HG02678 (cell line): Measurements from ENCODE around the gene ERO1A.

Source experiments
- ATAC-seq: cut with Tn5 transposase; IDR thresholded peaks from one replicate; pipeline ENCODE4 v1.9.1; 2021; ENCODE audit warnings: mild to moderate bottlenecking, moderate library complexity; ENCODE audit not compliant: unreplicated experiment

ERO1A gene

GRCh38 chr14:52609445-52610044 lies 85.8 kb downstream of the ERO1A start:
- no peak for ATAC-seq

- ATAC-seq = no peak
Measured at GRCh38 chr14:52607061-52607460, 88.3 kb downstream of the ERO1A start.

GRCh38 chr14:52602131-52602530 lies 93.2 kb downstream of the ERO1A start:
- no peak for ATAC-seq

GRCh38 chr14:52599974-52600373 lies 95.4 kb downstream of the ERO1A start:
- no peak for ATAC-seq

- ATAC-seq = no peak
Measured at GRCh38 chr14:52598568-52598967, 96.8 kb downstream of the ERO1A start.

- ATAC-seq = no peak
Measured at GRCh38 chr14:52596861-52597260, 98.5 kb downstream of the ERO1A start.

GRCh38 chr14:52596320-52596719 lies 99.0 kb downstream of the ERO1A start:
- no peak for ATAC-seq

- no peak for ATAC-seq
Measured at GRCh38 chr14:52590318-52590717, 105.0 kb downstream of the ERO1A start.
